Measurements from ENCODE around the gene PPBP. TPM values are rescaled to one million over a fixed set of nuclear protein-coding genes. Genes with fewer than 3 reads are reported as not detected.

The PPBP gene
- total RNA-seq, 1 experiment from 2014 or later = not detected

DNA sequence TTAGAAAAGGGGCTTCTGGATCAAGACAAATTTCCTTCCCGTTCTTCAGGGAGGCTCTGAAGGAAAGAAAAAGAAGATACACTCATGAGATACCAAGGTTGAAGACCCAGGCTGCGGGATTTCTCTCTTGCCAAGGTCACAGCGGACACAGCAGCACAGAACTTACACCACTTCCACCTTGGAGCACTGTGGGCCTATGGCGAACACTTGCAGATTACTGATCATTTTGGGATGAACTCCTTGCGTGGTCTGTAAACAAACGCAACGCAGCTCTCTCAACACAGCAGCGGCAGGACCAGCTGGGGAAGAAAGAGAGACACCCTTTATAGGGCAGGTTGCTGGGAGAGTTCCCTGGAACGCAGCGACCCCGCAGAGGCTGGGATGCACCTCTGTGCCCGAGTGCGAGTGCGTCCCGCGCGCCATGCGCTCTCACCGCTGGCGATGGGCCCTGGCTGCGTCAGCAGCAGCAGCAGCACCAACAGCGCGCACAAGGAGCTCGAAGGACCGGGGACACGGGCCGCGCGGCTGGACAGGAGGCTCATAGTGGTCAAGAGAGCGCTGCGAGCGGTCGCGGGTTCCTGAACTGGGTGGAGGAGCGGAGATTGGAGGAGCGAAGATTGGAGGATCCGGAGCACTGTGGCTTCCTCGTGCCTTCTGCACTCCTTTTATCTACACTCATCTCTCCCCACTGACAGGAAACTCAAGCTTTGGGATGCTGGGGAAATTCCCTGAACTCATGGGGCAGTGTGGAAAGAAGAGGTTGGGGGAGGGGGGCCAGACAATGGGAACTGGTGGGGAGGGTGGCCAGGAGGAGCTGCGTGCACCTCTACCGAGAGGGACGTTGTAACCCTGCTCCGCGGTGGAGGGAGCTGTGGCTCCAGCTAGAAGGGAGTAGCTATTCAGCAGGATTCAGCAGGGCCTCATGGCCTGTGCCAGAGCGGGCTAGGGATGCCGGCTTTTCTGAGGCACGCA lies 10.3 kb upstream of the PPBP start, which contains the start of gene CXCL5 (continued):
- TF ChIP-seq, protein P1, sequence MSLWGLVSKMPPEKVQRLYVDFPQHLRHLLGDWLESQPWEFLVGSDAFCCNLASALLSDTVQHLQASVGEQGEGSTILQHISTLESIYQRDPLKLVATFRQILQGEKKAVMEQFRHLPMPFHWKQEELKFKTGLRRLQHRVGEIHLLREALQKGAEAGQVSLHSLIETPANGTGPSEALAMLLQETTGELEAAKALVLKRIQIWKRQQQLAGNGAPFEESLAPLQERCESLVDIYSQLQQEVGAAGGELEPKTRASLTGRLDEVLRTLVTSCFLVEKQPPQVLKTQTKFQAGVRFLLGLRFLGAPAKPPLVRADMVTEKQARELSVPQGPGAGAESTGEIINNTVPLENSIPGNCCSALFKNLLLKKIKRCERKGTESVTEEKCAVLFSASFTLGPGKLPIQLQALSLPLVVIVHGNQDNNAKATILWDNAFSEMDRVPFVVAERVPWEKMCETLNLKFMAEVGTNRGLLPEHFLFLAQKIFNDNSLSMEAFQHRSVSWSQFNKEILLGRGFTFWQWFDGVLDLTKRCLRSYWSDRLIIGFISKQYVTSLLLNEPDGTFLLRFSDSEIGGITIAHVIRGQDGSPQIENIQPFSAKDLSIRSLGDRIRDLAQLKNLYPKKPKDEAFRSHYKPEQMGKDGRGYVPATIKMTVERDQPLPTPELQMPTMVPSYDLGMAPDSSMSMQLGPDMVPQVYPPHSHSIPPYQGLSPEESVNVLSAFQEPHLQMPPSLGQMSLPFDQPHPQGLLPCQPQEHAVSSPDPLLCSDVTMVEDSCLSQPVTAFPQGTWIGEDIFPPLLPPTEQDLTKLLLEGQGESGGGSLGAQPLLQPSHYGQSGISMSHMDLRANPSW (CRISPR knock-in tag; conservative IDR thresholded peaks at IDR 0.05; ENCODE audit: low read depth) = 0 out of 2 replicates have a peak, but pooled peaks have one; percentile 29
- TF ChIP-seq ATF1 (CRISPR knock-in tag; IDR thresholded peaks at IDR 0.05) (no peak), CBFB (CRISPR knock-in tag; IDR thresholded peaks at IDR 0.05; ENCODE audit: low read depth) (no peak), ZNF423 (CRISPR knock-in tag; IDR thresholded peaks at IDR 0.05) (no peak), ESRRA (CRISPR knock-in tag; IDR thresholded peaks at IDR 0.05; ENCODE audit: borderline replicate concordance) (peak; percentile 74), NR3C1 (CRISPR knock-in tag; conservative IDR thresholded peaks at IDR 0.05; ENCODE audit: low read depth) (0 out of 2 replicates have a peak, but pooled peaks have one; percentile 27), RORB (CRISPR knock-in tag; IDR thresholded peaks at IDR 0.05) (no peak), ETV6 (CRISPR knock-in tag; IDR thresholded peaks at IDR 0.05) (no peak), PRRX2 (CRISPR knock-in tag; IDR thresholded peaks at IDR 0.05) (no peak), GRHL2 (CRISPR knock-in tag; IDR thresholded peaks at IDR 0.05; ENCODE audit: insufficient replicate concordance, severe bottlenecking) (no peak), SMAD3 (CRISPR knock-in tag; IDR thresholded peaks at IDR 0.05; ENCODE audit: borderline replicate concordance) (peak; percentile 50; the same call in 1 of the 2 replicates), EMX1 (CRISPR knock-in tag; IDR thresholded peaks at IDR 0.05) (no peak), GABPB1 (CRISPR knock-in tag; IDR thresholded peaks at IDR 0.05) (no peak), ZNF263 (CRISPR knock-in tag; IDR thresholded peaks at IDR 0.05; ENCODE audit: low read depth) (peak; percentile 74)
- TF ChIP-seq, protein P2, sequence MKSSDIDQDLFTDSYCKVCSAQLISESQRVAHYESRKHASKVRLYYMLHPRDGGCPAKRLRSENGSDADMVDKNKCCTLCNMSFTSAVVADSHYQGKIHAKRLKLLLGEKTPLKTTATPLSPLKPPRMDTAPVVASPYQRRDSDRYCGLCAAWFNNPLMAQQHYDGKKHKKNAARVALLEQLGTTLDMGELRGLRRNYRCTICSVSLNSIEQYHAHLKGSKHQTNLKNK (CRISPR knock-in tag; IDR thresholded peaks at IDR 0.05) = no peak
- TF ChIP-seq, protein P3, sequence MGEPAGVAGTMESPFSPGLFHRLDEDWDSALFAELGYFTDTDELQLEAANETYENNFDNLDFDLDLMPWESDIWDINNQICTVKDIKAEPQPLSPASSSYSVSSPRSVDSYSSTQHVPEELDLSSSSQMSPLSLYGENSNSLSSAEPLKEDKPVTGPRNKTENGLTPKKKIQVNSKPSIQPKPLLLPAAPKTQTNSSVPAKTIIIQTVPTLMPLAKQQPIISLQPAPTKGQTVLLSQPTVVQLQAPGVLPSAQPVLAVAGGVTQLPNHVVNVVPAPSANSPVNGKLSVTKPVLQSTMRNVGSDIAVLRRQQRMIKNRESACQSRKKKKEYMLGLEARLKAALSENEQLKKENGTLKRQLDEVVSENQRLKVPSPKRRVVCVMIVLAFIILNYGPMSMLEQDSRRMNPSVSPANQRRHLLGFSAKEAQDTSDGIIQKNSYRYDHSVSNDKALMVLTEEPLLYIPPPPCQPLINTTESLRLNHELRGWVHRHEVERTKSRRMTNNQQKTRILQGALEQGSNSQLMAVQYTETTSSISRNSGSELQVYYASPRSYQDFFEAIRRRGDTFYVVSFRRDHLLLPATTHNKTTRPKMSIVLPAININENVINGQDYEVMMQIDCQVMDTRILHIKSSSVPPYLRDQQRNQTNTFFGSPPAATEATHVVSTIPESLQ (CRISPR knock-in tag; IDR thresholded peaks at IDR 0.05) = no peak
- TF ChIP-seq, protein P4, sequence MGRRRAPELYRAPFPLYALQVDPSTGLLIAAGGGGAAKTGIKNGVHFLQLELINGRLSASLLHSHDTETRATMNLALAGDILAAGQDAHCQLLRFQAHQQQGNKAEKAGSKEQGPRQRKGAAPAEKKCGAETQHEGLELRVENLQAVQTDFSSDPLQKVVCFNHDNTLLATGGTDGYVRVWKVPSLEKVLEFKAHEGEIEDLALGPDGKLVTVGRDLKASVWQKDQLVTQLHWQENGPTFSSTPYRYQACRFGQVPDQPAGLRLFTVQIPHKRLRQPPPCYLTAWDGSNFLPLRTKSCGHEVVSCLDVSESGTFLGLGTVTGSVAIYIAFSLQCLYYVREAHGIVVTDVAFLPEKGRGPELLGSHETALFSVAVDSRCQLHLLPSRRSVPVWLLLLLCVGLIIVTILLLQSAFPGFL (CRISPR knock-in tag; IDR thresholded peaks at IDR 0.05; ENCODE audit: borderline replicate concordance) = no peak
- TF ChIP-seq, protein P5, sequence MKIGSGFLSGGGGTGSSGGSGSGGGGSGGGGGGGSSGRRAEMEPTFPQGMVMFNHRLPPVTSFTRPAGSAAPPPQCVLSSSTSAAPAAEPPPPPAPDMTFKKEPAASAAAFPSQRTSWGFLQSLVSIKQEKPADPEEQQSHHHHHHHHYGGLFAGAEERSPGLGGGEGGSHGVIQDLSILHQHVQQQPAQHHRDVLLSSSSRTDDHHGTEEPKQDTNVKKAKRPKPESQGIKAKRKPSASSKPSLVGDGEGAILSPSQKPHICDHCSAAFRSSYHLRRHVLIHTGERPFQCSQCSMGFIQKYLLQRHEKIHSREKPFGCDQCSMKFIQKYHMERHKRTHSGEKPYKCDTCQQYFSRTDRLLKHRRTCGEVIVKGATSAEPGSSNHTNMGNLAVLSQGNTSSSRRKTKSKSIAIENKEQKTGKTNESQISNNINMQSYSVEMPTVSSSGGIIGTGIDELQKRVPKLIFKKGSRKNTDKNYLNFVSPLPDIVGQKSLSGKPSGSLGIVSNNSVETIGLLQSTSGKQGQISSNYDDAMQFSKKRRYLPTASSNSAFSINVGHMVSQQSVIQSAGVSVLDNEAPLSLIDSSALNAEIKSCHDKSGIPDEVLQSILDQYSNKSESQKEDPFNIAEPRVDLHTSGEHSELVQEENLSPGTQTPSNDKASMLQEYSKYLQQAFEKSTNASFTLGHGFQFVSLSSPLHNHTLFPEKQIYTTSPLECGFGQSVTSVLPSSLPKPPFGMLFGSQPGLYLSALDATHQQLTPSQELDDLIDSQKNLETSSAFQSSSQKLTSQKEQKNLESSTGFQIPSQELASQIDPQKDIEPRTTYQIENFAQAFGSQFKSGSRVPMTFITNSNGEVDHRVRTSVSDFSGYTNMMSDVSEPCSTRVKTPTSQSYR (CRISPR knock-in tag; IDR thresholded peaks at IDR 0.05) = peak; percentile 26; the same call in 1 of the 2 replicates
- TF ChIP-seq, protein P6, sequence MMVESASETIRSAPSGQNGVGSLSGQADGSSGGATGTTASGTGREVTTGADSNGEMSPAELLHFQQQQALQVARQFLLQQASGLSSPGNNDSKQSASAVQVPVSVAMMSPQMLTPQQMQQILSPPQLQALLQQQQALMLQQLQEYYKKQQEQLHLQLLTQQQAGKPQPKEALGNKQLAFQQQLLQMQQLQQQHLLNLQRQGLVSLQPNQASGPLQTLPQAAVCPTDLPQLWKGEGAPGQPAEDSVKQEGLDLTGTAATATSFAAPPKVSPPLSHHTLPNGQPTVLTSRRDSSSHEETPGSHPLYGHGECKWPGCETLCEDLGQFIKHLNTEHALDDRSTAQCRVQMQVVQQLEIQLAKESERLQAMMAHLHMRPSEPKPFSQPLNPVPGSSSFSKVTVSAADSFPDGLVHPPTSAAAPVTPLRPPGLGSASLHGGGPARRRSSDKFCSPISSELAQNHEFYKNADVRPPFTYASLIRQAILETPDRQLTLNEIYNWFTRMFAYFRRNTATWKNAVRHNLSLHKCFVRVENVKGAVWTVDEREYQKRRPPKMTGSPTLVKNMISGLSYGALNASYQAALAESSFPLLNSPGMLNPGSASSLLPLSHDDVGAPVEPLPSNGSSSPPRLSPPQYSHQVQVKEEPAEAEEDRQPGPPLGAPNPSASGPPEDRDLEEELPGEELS (CRISPR knock-in tag; IDR thresholded peaks at IDR 0.05) = peak; percentile 58; the same call in 1 of the 2 replicates
- TF ChIP-seq, protein P7, sequence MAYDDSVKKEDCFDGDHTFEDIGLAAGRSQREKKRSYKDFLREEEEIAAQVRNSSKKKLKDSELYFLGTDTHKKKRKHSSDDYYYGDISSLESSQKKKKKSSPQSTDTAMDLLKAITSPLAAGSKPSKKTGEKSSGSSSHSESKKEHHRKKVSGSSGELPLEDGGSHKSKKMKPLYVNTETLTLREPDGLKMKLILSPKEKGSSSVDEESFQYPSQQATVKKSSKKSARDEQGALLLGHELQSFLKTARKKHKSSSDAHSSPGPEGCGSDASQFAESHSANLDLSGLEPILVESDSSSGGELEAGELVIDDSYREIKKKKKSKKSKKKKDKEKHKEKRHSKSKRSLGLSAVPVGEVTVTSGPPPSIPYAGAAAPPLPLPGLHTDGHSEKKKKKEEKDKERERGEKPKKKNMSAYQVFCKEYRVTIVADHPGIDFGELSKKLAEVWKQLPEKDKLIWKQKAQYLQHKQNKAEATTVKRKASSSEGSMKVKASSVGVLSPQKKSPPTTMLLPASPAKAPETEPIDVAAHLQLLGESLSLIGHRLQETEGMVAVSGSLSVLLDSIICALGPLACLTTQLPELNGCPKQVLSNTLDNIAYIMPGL (CRISPR knock-in tag; IDR thresholded peaks at IDR 0.05) = peak; percentile 76; the same call in 1 of the 2 replicates
- TF ChIP-seq, protein P8, sequence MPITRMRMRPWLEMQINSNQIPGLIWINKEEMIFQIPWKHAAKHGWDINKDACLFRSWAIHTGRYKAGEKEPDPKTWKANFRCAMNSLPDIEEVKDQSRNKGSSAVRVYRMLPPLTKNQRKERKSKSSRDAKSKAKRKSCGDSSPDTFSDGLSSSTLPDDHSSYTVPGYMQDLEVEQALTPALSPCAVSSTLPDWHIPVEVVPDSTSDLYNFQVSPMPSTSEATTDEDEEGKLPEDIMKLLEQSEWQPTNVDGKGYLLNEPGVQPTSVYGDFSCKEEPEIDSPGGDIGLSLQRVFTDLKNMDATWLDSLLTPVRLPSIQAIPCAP (CRISPR knock-in tag; IDR thresholded peaks at IDR 0.05) = no peak
- TF ChIP-seq, protein P9, sequence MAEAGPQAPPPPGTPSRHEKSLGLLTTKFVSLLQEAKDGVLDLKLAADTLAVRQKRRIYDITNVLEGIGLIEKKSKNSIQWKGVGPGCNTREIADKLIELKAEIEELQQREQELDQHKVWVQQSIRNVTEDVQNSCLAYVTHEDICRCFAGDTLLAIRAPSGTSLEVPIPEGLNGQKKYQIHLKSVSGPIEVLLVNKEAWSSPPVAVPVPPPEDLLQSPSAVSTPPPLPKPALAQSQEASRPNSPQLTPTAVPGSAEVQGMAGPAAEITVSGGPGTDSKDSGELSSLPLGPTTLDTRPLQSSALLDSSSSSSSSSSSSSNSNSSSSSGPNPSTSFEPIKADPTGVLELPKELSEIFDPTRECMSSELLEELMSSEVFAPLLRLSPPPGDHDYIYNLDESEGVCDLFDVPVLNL (CRISPR knock-in tag; IDR thresholded peaks at IDR 0.05; ENCODE audit: borderline replicate concordance, low read depth) = no peak; the same call in 1 of the 2 replicates
